HG03432 (cell line): Measurements from ENCODE around the gene PRR27.

Experiments used
- ATAC-seq: cut with Tn5 transposase; IDR thresholded peaks from one replicate; pipeline ENCODE4 v1.9.1; 2021; ENCODE audit warnings: mild to moderate bottlenecking, moderate library complexity; ENCODE audit not compliant: unreplicated experiment

PRR27 gene

GRCh38 chr4:70153937-70154336 lies at the start of gene PRR27:
Gene PRR27 (plus strand): TSS chr4:70154237. CDS start chr4:70154376, 139 bp downstream.
- no peak for ATAC-seq

- peak; percentile 45 for ATAC-seq
These were observed 43.1 kb upstream of the PRR27 start for GRCh38 chr4:70110917-70111316.

GRCh38 chr4:70113656-70114055 lies 40.4 kb upstream of the PRR27 start:
- ATAC-seq, result no peak

- ATAC-seq, result no peak
These were observed 39.9 kb upstream of the PRR27 start for GRCh38 chr4:70114096-70114495.

GRCh38 chr4:70120323-70120722 lies 33.7 kb upstream of the PRR27 start:
- ATAC-seq, result no peak

- no peak for ATAC-seq
These were observed 20.6 kb upstream of the PRR27 start for GRCh38 chr4:70133473-70133872.

GRCh38 chr4:70138751-70139150 lies 15.3 kb upstream of the PRR27 start:
- ATAC-seq, result no peak

- no peak for ATAC-seq
These were observed 2.8 kb upstream of the PRR27 start for GRCh38 chr4:70151271-70151670.

- no peak for ATAC-seq
These were observed 1.9 kb upstream of the PRR27 start for GRCh38 chr4:70152088-70152487.

- no peak for ATAC-seq
These were observed 4.5 kb downstream of the PRR27 start for GRCh38 chr4:70158576-70158975.

- ATAC-seq, result no peak
These were observed 23.1 kb downstream of the PRR27 start for GRCh38 chr4:70177090-70177489.

- ATAC-seq, result no peak
These were observed 24.1 kb downstream of the PRR27 start for GRCh38 chr4:70178075-70178660.

- ATAC-seq, result no peak
These were observed 25.8 kb downstream of the PRR27 start for GRCh38 chr4:70179811-70180210.

GRCh38 chr4:70181864-70182263 lies 27.8 kb downstream of the PRR27 start:
- ATAC-seq, result no peak

GRCh38 chr4:70182517-70183167 lies 28.6 kb downstream of the PRR27 start:
- no peak for ATAC-seq

GRCh38 chr4:70183168-70183939 lies 29.3 kb downstream of the PRR27 start:
- ATAC-seq, result peak; percentile 88

GRCh38 chr4:70183940-70184246 lies 29.9 kb downstream of the PRR27 start:
- no peak for ATAC-seq

GRCh38 chr4:70187216-70187615 lies 33.2 kb downstream of the PRR27 start:
- no peak for ATAC-seq

GRCh38 chr4:70190579-70190978 lies 36.5 kb downstream of the PRR27 start:
- ATAC-seq, result no peak

GRCh38 chr4:70191647-70192046 lies 37.6 kb downstream of the PRR27 start:
- no peak for ATAC-seq

GRCh38 chr4:70192895-70193294 lies 38.9 kb downstream of the PRR27 start:
- ATAC-seq, result no peak

- no peak for ATAC-seq
These were observed 41.4 kb downstream of the PRR27 start, which contains the start of gene ODAM for GRCh38 chr4:70195425-70195824. Gene ODAM (plus strand): TSS chr4:70195725. CDS start chr4:70196544, 819 bp downstream.
